Measurements from ENCODE around the gene SCP2D1. TPM values are rescaled to one million over a fixed set of nuclear protein-coding genes. Genes with fewer than 3 reads are reported as not detected.

The SCP2D1 gene
- total and polyA plus RNA-seq, 9 of the 15 experiments (the other 6 are each of a cell fraction or from before 2014, with no cell fraction given): not detected

- TF ChIP-seq ZBTB26 (CRISPR knock-in tag; IDR thresholded peaks at IDR 0.05) (no peak), SLC30A9 (CRISPR knock-in tag; IDR thresholded peaks at IDR 0.05) (no peak), SIN3B (IDR thresholded peaks at IDR 0.05; ENCODE audit: low read depth) (no peak), NR0B1 (IDR thresholded peaks at IDR 0.05; ENCODE audit: partially characterized antibody) (no peak), CBFB (CRISPR knock-in tag; IDR thresholded peaks at IDR 0.05) (no peak), PHF21A (IDR thresholded peaks at IDR 0.05; ENCODE audit: borderline replicate concordance, low read depth) (no peak), HMBOX1 (IDR thresholded peaks at IDR 0.05) (no peak), ZFPM2 (CRISPR knock-in tag; IDR thresholded peaks at IDR 0.05) (no peak), JUN (IDR thresholded peaks at IDR 0.05; ENCODE audit: borderline replicate concordance, low read depth, low read length) (no peak), JUN (CRISPR knock-in tag; IDR thresholded peaks at IDR 0.05; ENCODE audit: borderline replicate concordance) (no peak), GATAD2B (IDR thresholded peaks at IDR 0.05; ENCODE audit: borderline replicate concordance) (no peak), ARID1B (IDR thresholded peaks at IDR 0.05) (no peak)
- BruUV-seq (replicated peaks): no TSS peak
- Histone ChIP-seq H3K4me1 (replicated peaks in 1 of 2; ENCODE audit: control insufficient read depth in 2 of 2, insufficient read depth in 2 of 2, low read length in 2 of 2) (no peaks in the 10 kb centered on the region), H3K79me2 (ENCODE audit: control insufficient read depth, insufficient read depth, low read length) (no peaks in the 10 kb centered on the region), H3K27me3 (ENCODE audit: control insufficient read depth in 2 of 2, insufficient read depth in 2 of 2, low read length in 2 of 2) (no peaks in the 10 kb centered on the region), H3K27ac (ENCODE audit: extremely low read depth, low read depth, low read length) (no peak overlapping the region), H4K20me1 (replicated peaks; ENCODE audit: control insufficient read depth, insufficient read depth, low read length) (no peaks in the 10 kb centered on the region), H3K9me1 (ENCODE audit: control insufficient read depth, insufficient read depth, low read length) (no peaks in the 10 kb centered on the region), H2AFZ (ENCODE audit: low read depth, low read length) (no peak overlapping the region), H3K9ac (ENCODE audit: insufficient read depth in 1 of 2, low read depth in 2 of 2, low read length in 2 of 2) (no peak overlapping the region), H3K36me3 (ENCODE audit: control insufficient read depth, insufficient read depth, low read length) (no peaks in the 10 kb centered on the region), H3K4me2 (ENCODE audit: insufficient read depth, low read length) (no peak overlapping the region), H3K4me3 (no peak overlapping the region), H3K9me3 (replicated peaks; ENCODE audit: control insufficient read depth, insufficient read depth, low read depth, low read length) (no peaks in the 10 kb centered on the region)
- FAIRE-seq (no peak), ATAC-seq (no peak), DNase-seq (ENCODE audit: extremely low read depth in 1 of 4, low spot score in 3 of 4) (no peak)
- ChIA-PET CTCF (ENCODE audit: low intra/inter-chr PET ratio) (no interaction called here), POLR2A (no interaction called here)
- intact Hi-C loops (cut with micrococcal nuclease): loop anchor here (10.0 kb wide), 1 partner anchor 156 kb away; no protein-coding TSS in a partner anchor
- in situ Hi-C loops (cut with MboI): no loop called here
- 0% methylated on average over 3 of the region's 3 CpGs for WGBS (ENCODE audit: insufficient coverage, low coverage, missing lambda C conversion rate)
These were observed 22.8 kb upstream of the SCP2D1 start for GRCh38 chr20:18790787-18791186.

Data from K562 (cell line).